GM04503 (cell line): ENCODE measurements around the gene VIT.
A peak's percentile ranks its signal among the peaks of the same experiment; 100 is the strongest.
"Not testable (repeated sequence)": the region's sequence is repeated elsewhere in the genome, so short reads cannot be mapped to it uniquely, and the experiment has no call there.

ENCODE experiments used
- DNase-seq: peaks from one replicate; pipeline ENCODE4 v3.0.0-alpha.2; 2012; ENCODE audit warnings: low read depth

VIT gene

DNA sequence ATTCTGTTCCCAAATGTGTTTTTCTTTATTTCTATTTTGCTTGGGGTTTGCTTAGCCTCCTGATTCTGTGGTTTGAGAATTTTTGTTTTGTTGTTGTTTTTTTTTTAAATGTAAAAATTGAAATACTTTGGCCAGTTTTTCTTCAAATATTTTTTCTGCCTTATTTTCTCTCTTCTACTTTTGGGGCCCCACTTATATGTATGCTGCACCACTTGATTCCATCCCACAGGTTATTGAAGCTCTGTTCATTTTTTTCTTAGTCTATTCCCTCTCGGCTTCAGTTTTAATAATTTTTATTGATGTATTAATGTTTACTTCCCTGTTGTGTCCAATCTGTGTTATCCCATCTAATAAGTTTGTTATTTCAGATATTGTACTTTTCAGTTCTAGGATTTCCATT lies 17.7 kb upstream of the VIT start:
- no peak for DNase-seq

DNA sequence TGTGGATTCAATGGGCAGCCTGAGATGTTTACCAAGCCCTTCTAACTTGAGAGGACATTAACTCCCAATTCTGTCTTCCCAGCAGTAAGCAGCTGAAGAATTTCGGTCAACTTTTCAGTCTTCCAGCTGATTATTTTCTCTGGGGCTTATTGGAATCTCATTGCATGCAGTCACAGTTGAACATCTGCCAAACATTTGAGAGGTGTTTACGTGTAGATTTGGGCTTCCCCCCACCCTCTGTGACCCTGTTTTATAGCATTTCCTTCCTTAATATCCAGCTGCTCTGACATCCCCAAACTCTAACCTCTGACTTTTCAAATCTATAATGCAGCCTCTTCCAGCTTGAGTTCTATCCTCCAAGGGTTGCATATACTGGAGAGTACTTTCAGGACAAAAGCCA lies 16.5 kb upstream of the VIT start:
- DNase-seq: no peak

GRCh38 chr2:36682562-36682961 lies 13.9 kb upstream of the VIT start:
- DNase-seq: no peak

GRCh38 chr2:36683002-36683401 lies 13.5 kb upstream of the VIT start:
- DNase-seq: no peak

- DNase-seq: not testable (repeated sequence)
These were observed 8.2 kb upstream of the VIT start for GRCh38 chr2:36688291-36688690.

DNA sequence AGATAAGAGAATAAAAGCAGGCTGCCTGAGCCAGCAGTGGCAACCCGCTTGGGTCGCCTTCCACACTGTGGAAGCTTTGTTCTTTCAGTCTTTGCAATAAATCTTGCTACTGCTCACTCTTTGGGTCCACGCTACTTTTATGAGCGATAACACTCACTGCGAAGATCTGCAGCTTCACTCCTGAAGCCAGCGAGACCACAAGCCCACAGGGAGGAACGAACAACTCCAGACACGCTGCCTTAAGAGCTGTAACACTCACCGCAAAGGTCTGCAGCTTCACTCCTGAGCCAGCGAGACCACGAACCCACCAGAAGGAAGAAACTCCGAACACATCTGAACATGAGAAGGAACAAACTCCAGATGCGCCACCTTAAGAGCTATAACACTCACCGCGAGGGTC lies 7.5 kb upstream of the VIT start:
- not testable (repeated sequence) for DNase-seq

DNA sequence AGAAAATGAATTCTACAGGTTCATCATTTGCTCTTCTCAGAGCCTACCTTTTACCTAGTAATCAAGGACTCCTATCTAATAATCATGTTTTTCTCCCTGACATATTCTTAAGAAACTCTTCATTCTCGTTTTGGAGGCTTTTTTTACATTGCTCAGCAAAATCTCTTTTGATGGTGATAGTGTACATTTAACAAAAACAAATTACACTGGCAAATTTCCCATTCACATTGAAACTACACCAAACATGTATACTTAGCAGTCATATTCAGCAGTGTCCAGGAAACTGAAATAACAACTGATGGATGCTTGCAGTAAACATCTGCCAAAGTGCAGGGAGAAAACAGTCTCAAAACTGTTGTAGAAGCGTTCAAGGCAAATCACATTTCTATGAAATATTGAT lies 4.4 kb upstream of the VIT start:
- no peak for DNase-seq

- no peak for DNase-seq
These were observed 2.7 kb upstream of the VIT start for GRCh38 chr2:36693825-36694224.

DNA sequence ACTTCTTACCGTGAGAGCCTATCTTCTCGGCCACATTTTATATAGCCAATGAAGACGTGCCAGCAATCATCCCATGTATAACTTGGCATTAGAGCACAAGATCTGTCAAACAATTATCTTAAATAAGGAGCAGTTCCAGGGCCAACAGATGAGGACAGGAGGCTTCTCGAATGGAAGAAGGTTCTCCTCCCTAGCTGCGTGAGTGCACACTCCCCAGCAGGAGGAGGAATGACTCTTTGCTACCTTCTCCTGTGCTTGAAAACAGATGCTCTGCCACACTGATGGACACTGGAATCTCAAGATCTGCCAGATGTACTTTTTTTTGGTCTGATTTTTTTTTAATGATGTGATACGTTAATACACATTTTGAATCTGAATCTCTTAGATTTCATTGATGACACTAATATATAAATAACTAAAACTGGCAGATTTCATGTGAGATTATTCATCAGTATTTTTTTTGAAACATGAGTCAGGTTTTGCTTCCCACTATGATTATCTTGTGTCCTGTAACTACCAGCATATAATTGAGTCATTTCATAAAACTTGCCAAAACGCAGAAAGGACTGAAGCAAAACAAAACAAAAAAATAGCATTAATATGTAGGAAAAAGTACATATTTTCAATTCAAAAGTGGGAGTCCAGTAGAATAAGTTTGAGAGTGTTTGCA lies 626 bp upstream of the VIT start:
- DNase-seq: no peak

DNA sequence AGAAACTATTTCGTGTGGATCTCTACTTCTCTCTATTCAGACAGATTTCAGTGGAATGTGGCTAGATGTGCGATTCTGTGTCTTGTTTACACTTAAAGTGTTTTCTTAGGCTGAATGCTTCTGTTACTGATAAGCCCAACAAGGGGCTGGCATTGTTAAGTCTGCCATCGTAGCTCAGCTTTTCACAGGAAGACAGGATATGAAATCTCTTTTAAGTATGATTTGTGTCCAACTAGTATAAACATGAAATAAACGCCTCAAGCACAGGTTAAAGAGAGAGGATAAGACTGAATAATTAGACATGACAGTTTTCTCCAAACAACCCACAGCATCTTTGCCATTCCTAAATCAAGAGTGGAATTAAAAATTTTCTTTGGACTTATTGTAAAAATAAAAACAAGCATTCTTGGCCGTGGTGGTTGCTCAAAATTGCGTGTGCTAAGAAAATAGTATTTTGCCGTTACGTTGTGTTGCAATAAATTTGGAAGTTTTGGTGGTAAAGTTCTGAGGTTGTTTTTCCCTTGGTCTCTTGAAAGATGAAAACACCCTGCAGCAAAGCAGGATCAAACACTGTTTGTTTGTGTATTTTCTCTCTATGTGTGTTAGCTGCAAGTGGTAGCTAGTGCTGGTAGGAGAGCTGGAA lies 1.0 kb downstream of the VIT start:
- DNase-seq: no peak

- DNase-seq: no peak
These were observed 2.5 kb downstream of the VIT start for GRCh38 chr2:36698993-36699392.

DNA sequence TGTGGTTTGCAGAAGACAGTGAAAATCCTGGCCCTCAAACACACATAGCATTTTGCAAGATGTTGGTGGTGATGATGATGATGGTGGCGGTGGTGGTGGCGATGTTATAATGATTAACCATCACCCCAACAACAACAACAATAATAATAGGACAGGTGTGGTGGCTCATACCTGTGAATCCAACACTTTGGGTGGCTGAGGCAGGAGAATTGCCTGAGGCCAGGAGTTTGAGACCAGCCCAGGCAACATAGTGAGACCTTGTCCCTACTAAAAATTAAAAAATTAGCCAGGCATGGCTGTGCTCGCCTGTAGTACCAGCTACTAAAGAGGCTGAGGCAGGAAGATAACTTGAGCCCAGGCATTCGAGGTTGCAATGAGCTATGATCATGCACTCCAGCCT lies 3.8 kb downstream of the VIT start:
- DNase-seq: no peak

GRCh38 chr2:36701391-36701795 lies 4.9 kb downstream of the VIT start:
- no peak for DNase-seq

DNA sequence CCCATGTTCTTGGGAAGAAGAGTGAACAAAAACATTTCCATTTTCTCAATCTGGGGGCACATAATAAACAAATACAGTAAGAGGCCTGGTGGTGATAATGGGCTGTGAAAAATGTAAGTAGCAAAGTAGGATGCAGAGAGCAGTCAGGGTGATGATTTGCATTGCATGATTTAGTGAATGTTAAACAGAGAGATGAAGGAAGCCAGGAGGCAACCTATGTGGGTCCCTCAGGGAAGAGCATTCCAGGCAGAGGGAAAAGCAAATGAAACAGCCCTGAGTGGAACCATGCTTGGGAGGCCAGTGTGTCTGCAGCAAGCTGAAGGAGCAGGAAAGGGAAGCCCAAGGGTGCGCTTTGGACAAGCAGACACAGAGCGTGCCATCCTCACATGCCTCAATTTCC lies 5.4 kb downstream of the VIT start:
- no peak for DNase-seq

- DNase-seq: no peak
These were observed 6.3 kb downstream of the VIT start for GRCh38 chr2:36702781-36703180.

DNA sequence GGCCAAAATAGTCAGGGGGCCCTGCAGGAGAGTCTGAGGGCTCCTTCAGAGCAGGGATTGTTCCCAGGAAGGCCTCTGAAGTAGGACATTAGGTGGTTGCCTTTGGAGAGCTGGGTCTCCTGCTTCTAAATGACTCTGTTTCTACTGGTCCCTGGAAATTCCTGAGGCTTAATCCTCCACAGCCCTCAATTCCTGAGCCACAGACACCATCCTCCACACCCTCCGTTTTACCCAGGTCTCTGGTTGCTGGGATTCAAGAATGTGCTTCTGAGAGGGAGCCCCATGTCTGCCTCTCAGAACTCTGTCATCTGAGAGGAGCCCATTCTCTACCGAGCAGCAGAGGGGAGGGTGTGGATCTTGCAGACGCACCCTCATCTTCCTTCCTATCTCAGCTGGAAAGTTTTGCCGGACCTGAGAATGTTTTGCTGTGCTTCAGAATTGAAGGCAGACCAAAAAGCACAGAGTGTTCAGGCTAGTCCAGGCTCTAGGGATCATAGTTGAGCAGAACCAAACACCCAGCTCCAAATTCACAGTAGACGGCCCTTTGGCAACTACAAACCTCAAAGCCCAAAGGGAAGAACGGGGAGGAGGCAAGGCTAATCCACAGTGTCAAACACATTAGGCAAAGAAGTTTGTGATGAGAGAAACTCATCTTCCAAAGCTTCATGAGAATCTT lies 8.1 kb downstream of the VIT start:
- DNase-seq: no peak

GRCh38 chr2:36705326-36706020 lies 9.0 kb downstream of the VIT start:
- no peak for DNase-seq

DNA sequence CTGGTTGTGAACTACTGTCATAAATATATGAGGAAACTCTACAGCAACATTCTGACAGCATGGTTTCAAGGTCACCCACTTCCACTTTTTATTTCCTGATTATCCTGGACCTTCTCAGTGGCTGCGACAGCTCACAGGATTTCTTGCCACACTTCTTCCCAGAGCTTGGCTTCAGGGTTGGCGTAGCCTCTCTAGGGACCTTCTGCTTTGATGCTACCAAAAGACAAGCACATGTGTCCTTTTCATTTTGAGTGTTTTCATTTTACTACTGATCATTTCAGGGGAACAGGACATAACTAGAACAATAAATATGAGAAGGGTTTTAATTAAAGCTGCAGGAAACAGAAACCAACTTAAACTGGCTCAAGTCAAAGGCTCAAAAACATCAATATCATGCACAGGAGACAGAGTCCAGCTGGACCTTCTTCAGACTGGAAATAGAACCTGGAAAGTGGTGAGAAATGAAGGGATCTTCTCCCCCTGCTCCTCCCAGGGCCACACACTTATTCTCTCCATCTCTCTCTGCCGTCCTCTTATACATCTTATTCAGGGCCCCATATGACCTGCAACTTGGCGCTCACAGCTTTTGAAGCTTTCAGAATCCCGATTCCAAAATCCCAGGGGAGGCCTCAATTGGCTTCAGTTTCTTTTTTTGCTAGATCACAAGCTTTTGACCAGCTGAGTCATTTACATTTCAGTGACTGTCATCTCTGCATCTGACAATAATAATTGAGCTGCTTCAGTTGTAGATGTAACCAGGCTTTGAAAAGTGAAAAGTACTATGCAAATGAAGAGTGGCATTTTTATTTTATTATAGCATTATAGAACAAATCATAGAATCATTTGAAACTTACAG lies 9.7 kb downstream of the VIT start:
- no peak for DNase-seq

GRCh38 chr2:36707050-36707449 lies 10.5 kb downstream of the VIT start:
- no peak for DNase-seq

- DNase-seq: peak; percentile 99
These were observed 11.7 kb downstream of the VIT start for GRCh38 chr2:36708041-36708741.

- DNase-seq: no peak
These were observed 14.5 kb downstream of the VIT start for GRCh38 chr2:36710858-36711515.
